KMS-11 (cell line): ENCODE results near the gene STK11IP.

Experiments
- H2AFZ ChIP-seq: fragments of 200-600 bp; sonication (generic); 2 replicates; pipeline ENCODE4 v1.6.1; 2016; ENCODE audit warnings: antibody characterized with exemption, mixed run types, low read depth
- H3K27ac ChIP-seq: fragments of 200-600 bp; sonication (generic); 2 replicates; pipeline ENCODE4 v1.6.1; 2016; ENCODE audit warnings: mild to moderate bottlenecking, mixed run types
- H3K27me3 ChIP-seq: fragments of 200-600 bp; sonication (generic); 2 replicates; pipeline ENCODE4 v1.6.1; 2017; ENCODE audit warnings: mild to moderate bottlenecking, low read depth, mixed run types, moderate library complexity; ENCODE audit not compliant: insufficient read depth
- H3K36me3 ChIP-seq: fragments of 200-600 bp; sonication (generic); 2 replicates; pipeline ENCODE4 v1.6.1; 2017; ENCODE audit warnings: mild to moderate bottlenecking, mixed run types; ENCODE audit not compliant: insufficient read depth
- H3K4me1 ChIP-seq: fragments of 200-600 bp; sonication (generic); 2 replicates; pipeline ENCODE4 v1.6.1; 2016; ENCODE audit warnings: mild to moderate bottlenecking, low read depth, mixed run types; ENCODE audit not compliant: poor library complexity, severe bottlenecking
- H3K4me2 ChIP-seq: fragments of 200-600 bp; sonication (generic); 2 replicates; pipeline ENCODE4 v1.7.0; 2016; ENCODE audit warnings: mild to moderate bottlenecking, mixed run types
- H3K4me3 ChIP-seq: fragments of 200-600 bp; sonication (generic); IDR thresholded peaks from 2 replicates; pipeline ENCODE4 v1.6.1; 2017; ENCODE audit warnings: low read depth, low read length, mixed read lengths; ENCODE audit not compliant: insufficient read depth
- H3K79me2 ChIP-seq: fragments of 200-600 bp; sonication (generic); 2 replicates; pipeline ENCODE4 v1.6.1; 2016; ENCODE audit warnings: low read depth, mixed run types; ENCODE audit not compliant: insufficient read depth
- H3K9ac ChIP-seq: fragments of 200-600 bp; sonication (generic); 2 replicates; pipeline ENCODE4 v1.6.1; 2016; ENCODE audit warnings: mild to moderate bottlenecking, mixed run types
- H4K20me1 ChIP-seq: fragments of 200-600 bp; sonication (generic); 2 replicates; pipeline ENCODE4 v1.6.1; 2016; ENCODE audit warnings: mild to moderate bottlenecking, mixed run types; ENCODE audit not compliant: insufficient read depth
- TF ChIP-seq, protein P1 (sequence below): fragments of 200-600 bp; sonication (generic); conservative IDR thresholded peaks from 2 replicates; pipeline ENCODE4 v1.6.1; 2017; ENCODE audit warnings: low read depth, mild to moderate bottlenecking, antibody characterized with exemption, low read length, moderate library complexity, mixed read lengths

Gene STK11IP

DNA sequence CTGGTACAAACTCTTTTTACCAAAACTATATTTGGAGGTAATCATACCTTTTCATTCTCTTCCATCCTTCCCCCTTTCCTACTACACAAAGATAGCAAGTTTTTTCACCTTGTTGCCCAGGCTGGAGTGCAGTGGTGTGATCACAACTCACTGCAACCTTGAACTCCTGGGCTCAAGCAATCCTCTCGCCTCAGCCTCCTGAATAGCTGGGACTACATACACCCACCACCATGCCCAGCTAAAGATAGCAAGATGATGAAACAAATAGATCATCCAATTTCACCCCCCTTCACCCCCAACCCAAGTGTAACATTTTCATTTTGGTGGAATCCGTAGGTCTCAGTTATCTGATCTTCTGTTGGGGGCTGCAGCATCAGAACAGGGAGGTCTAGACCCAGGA lies 4.5 kb upstream of the STK11IP start:
- H3K4me1 ChIP-seq, result peaks cover 4% of the 10 kb centered on the region
- H4K20me1 ChIP-seq, result no peaks in the 10 kb centered on the region
- H3K4me3 ChIP-seq, result no peak overlapping the region
- H3K4me2 ChIP-seq, result no peak overlapping the region
- H3K27ac ChIP-seq, result no peak overlapping the region
- H3K9ac ChIP-seq, result no peak overlapping the region
- no peaks in the 10 kb centered on the region for H3K36me3 ChIP-seq
- no peak overlapping the region for H2AFZ ChIP-seq
- H3K79me2 ChIP-seq, result no peaks in the 10 kb centered on the region
- TF ChIP-seq, protein P1, sequence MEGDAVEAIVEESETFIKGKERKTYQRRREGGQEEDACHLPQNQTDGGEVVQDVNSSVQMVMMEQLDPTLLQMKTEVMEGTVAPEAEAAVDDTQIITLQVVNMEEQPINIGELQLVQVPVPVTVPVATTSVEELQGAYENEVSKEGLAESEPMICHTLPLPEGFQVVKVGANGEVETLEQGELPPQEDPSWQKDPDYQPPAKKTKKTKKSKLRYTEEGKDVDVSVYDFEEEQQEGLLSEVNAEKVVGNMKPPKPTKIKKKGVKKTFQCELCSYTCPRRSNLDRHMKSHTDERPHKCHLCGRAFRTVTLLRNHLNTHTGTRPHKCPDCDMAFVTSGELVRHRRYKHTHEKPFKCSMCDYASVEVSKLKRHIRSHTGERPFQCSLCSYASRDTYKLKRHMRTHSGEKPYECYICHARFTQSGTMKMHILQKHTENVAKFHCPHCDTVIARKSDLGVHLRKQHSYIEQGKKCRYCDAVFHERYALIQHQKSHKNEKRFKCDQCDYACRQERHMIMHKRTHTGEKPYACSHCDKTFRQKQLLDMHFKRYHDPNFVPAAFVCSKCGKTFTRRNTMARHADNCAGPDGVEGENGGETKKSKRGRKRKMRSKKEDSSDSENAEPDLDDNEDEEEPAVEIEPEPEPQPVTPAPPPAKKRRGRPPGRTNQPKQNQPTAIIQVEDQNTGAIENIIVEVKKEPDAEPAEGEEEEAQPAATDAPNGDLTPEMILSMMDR, result no peak
- H3K27me3 ChIP-seq, result no peaks in the 10 kb centered on the region

DNA sequence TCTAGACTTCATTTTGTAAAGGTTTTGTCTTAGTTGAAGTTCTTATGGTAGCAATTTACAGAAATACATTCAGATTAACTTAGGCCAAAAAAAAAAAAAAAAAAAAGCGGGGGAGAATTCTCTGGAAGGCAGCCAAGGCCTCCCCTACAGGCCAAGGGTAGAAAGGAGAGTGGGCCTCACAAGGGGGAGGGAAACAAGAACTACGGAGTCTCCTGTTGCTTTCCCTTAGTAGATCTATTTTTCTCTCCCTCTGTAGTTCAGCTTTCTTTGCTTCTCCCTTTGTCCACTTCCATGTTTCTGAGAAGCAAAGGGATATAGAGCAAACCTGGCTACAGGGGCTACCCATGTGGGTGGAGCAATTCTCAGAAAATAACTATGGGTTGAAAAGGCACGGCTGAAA lies 2.4 kb upstream of the STK11IP start:
- TF ChIP-seq, protein P1, result no peak
- Histone ChIP-seq H3K4me1 (peaks cover 11% of the 10 kb centered on the region), H3K9ac (no peak overlapping the region), H3K4me2 (no peak overlapping the region), H3K4me3 (no peak overlapping the region), H2AFZ (no peak overlapping the region), H3K27ac (no peak overlapping the region), H3K79me2 (no peaks in the 10 kb centered on the region), H4K20me1 (no peaks in the 10 kb centered on the region), H3K27me3 (no peaks in the 10 kb centered on the region), H3K36me3 (no peaks in the 10 kb centered on the region)

DNA sequence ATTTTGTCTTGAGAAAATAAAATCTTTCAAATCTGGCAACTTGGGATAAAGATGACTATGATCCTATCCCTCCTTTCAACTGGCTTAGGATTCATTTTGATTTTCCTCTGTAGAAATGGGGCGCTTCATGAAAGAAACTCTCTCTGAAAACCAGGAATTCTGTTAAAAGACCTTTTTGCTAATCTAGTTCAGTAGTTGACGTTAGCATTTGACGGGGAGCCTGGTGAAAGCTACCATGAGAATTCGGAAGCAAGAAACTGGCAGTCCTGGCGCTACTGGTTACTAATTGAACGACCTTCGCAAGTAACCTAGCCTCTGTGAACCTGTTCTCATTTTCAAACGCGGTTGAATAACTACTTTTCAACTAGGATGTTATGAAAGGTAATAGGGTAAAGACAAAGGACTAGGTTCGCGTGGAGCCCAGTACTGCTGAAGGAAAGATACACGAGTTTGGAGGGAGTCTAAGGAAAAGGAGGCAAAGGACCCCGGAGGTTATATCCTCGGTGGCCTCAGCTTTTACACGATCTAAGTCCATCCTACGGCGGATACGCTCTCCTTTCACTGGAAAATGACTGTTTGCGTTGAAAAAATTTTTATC lies 604 bp upstream of the STK11IP start:
- Histone ChIP-seq H3K4me2 (peak overlapping the region; percentile 87), H4K20me1 (no peaks in the 10 kb centered on the region), H3K4me3 (peak overlapping the region; percentile 58), H3K27me3 (no peaks in the 10 kb centered on the region), H3K27ac (peak overlapping the region; percentile 48; the same call in 1 of the 2 replicates), H3K79me2 (no peaks in the 10 kb centered on the region), H3K9ac (peak overlapping the region; percentile 38; the same call in 1 of the 2 replicates), H2AFZ (peak overlapping the region; percentile 92), H3K4me1 (peaks cover 11% of the 10 kb centered on the region), H3K36me3 (no peaks in the 10 kb centered on the region)
- TF ChIP-seq, protein P1, result no peak

DNA sequence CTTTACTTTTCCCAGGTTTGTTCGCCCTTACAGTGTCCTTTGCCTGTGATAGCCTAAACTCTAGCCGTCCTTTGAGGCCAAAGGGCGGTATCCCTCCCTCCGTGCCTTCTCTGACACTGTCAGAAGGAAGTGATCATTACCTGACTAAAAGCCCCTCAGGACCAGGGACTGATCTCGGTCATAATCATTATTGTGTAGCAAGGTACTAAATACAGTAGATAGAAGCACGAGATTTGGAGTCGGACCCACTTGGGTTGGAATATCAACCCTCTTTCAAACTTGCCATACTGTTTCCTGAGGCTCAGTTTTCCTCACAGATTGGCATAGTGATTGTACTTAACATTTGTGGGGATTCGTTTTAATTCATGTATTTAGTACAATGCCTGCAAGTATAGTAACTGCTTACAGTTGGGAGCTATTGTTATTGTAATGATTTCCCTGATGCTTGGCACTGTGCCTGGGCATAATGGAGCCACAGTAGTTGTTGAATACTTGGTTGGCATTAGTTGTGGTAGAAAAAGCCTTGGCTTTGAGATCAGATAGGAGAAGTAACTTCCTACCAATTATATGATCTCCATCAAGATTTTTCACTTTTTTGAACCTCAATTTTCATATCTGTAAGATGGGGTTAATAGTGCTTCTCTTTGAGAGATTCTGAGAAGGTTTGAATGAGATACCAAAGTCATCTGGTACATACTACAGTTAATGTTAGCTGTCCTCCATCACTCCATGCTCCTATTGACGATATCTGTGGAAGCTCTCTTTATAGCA lies 836 bp downstream of the STK11IP start:
- Histone ChIP-seq H3K79me2 (no peaks in the 10 kb centered on the region), H2AFZ (peak overlapping the region; percentile 92), H3K27ac (no peak overlapping the region), H3K36me3 (no peaks in the 10 kb centered on the region), H3K4me3 (peak overlapping the region; percentile 81), H3K9ac (peak overlapping the region; percentile 21; the same call in 1 of the 2 replicates), H3K4me2 (peak overlapping the region; percentile 87), H3K27me3 (no peaks in the 10 kb centered on the region), H4K20me1 (no peaks in the 10 kb centered on the region), H3K4me1 (peaks cover 11% of the 10 kb centered on the region)
- TF ChIP-seq, protein P1, result no peak
